GM23338 (cell line): ENCODE data around the gene GKN1. TPM values are rescaled to one million over a fixed set of nuclear protein-coding genes. Genes with fewer than 3 reads are reported as not detected.

Experiments used
- ATAC-seq: fragments of 200-7000 bp; cut with Tn5 transposase; 3 replicates; pipeline ENCODE4 v1.9.1; 2020
- DNase-seq: peaks from one replicate; pipeline ENCODE4 v3.0.0-alpha.2; 2015; ENCODE audit warnings: low spot score
- H2AFZ ChIP-seq: fragments of 200-600 bp; sonication (generic); 2 replicates; pipeline ENCODE4 v1.8.0; 2016; ENCODE audit warnings: antibody characterized with exemption, mild to moderate bottlenecking, moderate library complexity
- H3F3A ChIP-seq: fragments of 200-600 bp; sonication (generic); replicated peaks from 2 replicates; pipeline ENCODE4 v1.8.0; 2017; ENCODE audit warnings: antibody characterized with exemption, mixed run types, low read depth
- H3K27ac ChIP-seq: fragments of 200-600 bp; sonication (generic); 2 replicates; pipeline ENCODE4 v1.6.1; 2016; ENCODE audit warnings: low read depth
- H3K27me3 ChIP-seq: fragments of 200-600 bp; sonication (generic); 2 replicates; pipeline ENCODE4 v1.8.0; 2016; ENCODE audit warnings: mild to moderate bottlenecking, mixed run types, moderate library complexity; ENCODE audit not compliant: insufficient read depth
- H3K36me3 ChIP-seq: fragments of 200-600 bp; sonication (generic); 2 replicates; pipeline ENCODE4 v1.8.0; 2016; ENCODE audit warnings: mild to moderate bottlenecking; ENCODE audit not compliant: insufficient read depth
- H3K4me1 ChIP-seq: fragments of 200-600 bp; sonication (generic); 2 replicates; pipeline ENCODE4 v1.8.0; 2016; ENCODE audit warnings: mild to moderate bottlenecking, moderate library complexity; ENCODE audit not compliant: insufficient read depth
- H3K4me2 ChIP-seq: fragments of 200-600 bp; sonication (generic); 2 replicates; pipeline ENCODE4 v1.7.1; 2017; ENCODE audit warnings: mixed run types
- H3K4me3 ChIP-seq: fragments of 200-600 bp; sonication (generic); 2 replicates; pipeline ENCODE4 v1.6.1; 2016; ENCODE audit warnings: mixed run types
- H3K79me2 ChIP-seq: fragments of 200-600 bp; sonication (generic); replicated peaks from 2 replicates; pipeline ENCODE4 v1.8.0; 2017; ENCODE audit warnings: mild to moderate bottlenecking; ENCODE audit not compliant: insufficient read depth
- H3K9me2 ChIP-seq: fragments of 200-600 bp; sonication (generic); 2 replicates; pipeline ENCODE4 v1.8.0; 2017; ENCODE audit not compliant: insufficient read depth
- H4K20me1 ChIP-seq: fragments of 200-600 bp; sonication (generic); replicated peaks from 2 replicates; pipeline ENCODE4 v1.8.0; 2017; ENCODE audit warnings: mild to moderate bottlenecking; ENCODE audit not compliant: insufficient read depth
- H3K27ac Mint-ChIP-seq: 2 replicates; pipeline ENCODE4 v1.8.0; 2020; ENCODE audit warnings: inconsistent platforms, mild to moderate bottlenecking, moderate library complexity, mixed read lengths
- H3K27me3 Mint-ChIP-seq: 3 replicates; pipeline ENCODE4 v1.8.0; 2022; ENCODE audit warnings: low read depth, mild to moderate bottlenecking, moderate library complexity, mixed read lengths, inconsistent platforms; ENCODE audit not compliant: insufficient read depth, poor library complexity
- H3K36me3 Mint-ChIP-seq: 3 replicates; pipeline ENCODE4 v1.8.0; 2021; ENCODE audit warnings: low read depth, mild to moderate bottlenecking, inconsistent platforms, moderate library complexity, mixed read lengths
- H3K4me1 Mint-ChIP-seq: 3 replicates; pipeline ENCODE4 v1.8.0; 2020; ENCODE audit warnings: mild to moderate bottlenecking, inconsistent platforms, mixed read lengths
- H3K4me3 Mint-ChIP-seq: 3 replicates; pipeline ENCODE4 v1.8.0; 2021; ENCODE audit warnings: moderate library complexity, mild to moderate bottlenecking, inconsistent platforms, mixed read lengths
- H3K9me3 Mint-ChIP-seq: 3 replicates; pipeline ENCODE4 v1.8.0; 2020; ENCODE audit warnings: moderate library complexity, mild to moderate bottlenecking, inconsistent platforms, mixed read lengths
- CREB1 ChIP-seq: fragments of 250-450 bp; sonication (Bioruptor Pico); IDR thresholded peaks from 2 replicates; pipeline ENCODE4 v1.5.0; 2020; ENCODE audit warnings: low read depth, mild to moderate bottlenecking, moderate library complexity
- ETS1 ChIP-seq: IDR thresholded peaks from 2 replicates; pipeline ENCODE4 v1.6.1; 2016; ENCODE audit warnings: antibody characterized with exemption
- EZH2 ChIP-seq: fragments of 200-600 bp; sonication (generic); IDR thresholded peaks from one replicate; pipeline ENCODE4 v1.8.0; 2017; ENCODE audit warnings: antibody characterized with exemption, mild to moderate bottlenecking, low read depth; ENCODE audit not compliant: unreplicated experiment
- EZH2phosphoT487 ChIP-seq: fragments of 200-600 bp; sonication (generic); IDR thresholded peaks from one replicate; pipeline ENCODE4 v1.8.1; 2018; ENCODE audit warnings: antibody characterized with exemption; ENCODE audit not compliant: unreplicated experiment
- JUNB ChIP-seq: IDR thresholded peaks from one replicate; pipeline ENCODE4 v1.6.1; 2016; ENCODE audit warnings: antibody characterized with exemption; ENCODE audit not compliant: unreplicated experiment
- NANOG ChIP-seq: IDR thresholded peaks from 2 replicates; pipeline ENCODE4 v1.6.1; 2016; ENCODE audit warnings: antibody characterized with exemption, borderline replicate concordance
- POLR2AphosphoS5 ChIP-seq: IDR thresholded peaks from 2 replicates; pipeline ENCODE4 v1.6.1; 2016; ENCODE audit warnings: antibody characterized with exemption, low read depth
- REST ChIP-seq: IDR thresholded peaks from one replicate; pipeline ENCODE4 v1.6.1; 2018; ENCODE audit warnings: antibody characterized with exemption; ENCODE audit not compliant: unreplicated experiment
- STAT1 ChIP-seq: IDR thresholded peaks from one replicate; pipeline ENCODE4 v1.6.1; 2016; ENCODE audit warnings: antibody characterized with exemption; ENCODE audit not compliant: unreplicated experiment
- ZNF114 ChIP-seq: fragments of 250-450 bp; sonication (Bioruptor Pico); IDR thresholded peaks from 2 replicates; pipeline ENCODE4 v1.5.0; 2020; ENCODE audit warnings: mild to moderate bottlenecking, moderate library complexity
- ZNF331 ChIP-seq: fragments of 250-450 bp; sonication (Bioruptor Pico); IDR thresholded peaks from 2 replicates; pipeline ENCODE4 v1.5.0; 2020; ENCODE audit warnings: low read depth, mild to moderate bottlenecking, moderate library complexity
- ZNF462 ChIP-seq: fragments of 250-450 bp; sonication (Bioruptor Pico); IDR thresholded peaks from 2 replicates; pipeline ENCODE4 v1.5.0; 2020; ENCODE audit warnings: mild to moderate bottlenecking, moderate library complexity
- polyA plus RNA-seq: library from polyadenylated mRNA; unstranded; fragments of >200 nt; fragmentation: Nextera tagmentation; extraction: Ambion mirVana; gene quantifications from 2 replicates; pipeline ENCODE4 v1.2.1, GENCODE V29; 2016
- total RNA-seq: library from RNA; depleted of rRNA; stranded (reverse); fragments of >200 nt; shearing (Covaris generic); gene quantifications from 2 replicates; pipeline ENCODE4 v1.2.3, GENCODE V29; 2014
- TF ChIP-seq, protein P1 (sequence below), 2 experiments: fragments of 200-600 bp in 1 of 2; sonication (generic) in 1 of 2; conservative IDR thresholded peaks; 2 replicates each; pipeline versions ENCODE4 v1.5.1 to v1.6.1; 2016 to 2017; ENCODE audit warnings: antibody characterized with exemption in 2 of 2, low read depth in 2 of 2, mild to moderate bottlenecking in 2 of 2, moderate library complexity in 1 of 2

Gene GKN1
- total and polyA plus RNA-seq, 2 experiments from 2014 or later, result not detected

DNA sequence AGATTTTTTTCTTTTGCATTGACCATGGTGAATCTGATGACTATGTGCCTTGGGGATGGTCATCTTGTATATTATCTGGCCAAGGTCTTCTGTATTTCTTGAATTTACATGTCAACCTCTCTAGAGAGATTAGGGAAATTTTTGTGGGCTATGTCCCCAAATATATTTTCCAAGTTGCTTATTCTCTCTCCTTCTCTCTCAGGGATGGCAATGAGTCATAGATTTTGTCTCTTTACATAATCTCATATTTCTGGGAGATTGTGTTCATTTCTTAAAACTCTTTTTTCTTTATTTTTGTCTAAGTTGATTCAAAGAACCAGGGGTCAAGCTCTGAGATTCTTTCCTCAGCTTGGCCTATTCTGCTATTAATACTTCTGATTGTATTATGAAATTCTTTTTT, 31.6 kb upstream of the GKN1 start:
- Histone ChIP-seq H3K27ac (no peak overlapping the region), H3K4me1 (no peaks in the 10 kb centered on the region), H3K9me2 (no peaks in the 10 kb centered on the region), H4K20me1 (no peaks in the 10 kb centered on the region), H2AFZ (no peak overlapping the region), H3F3A (no peaks in the 10 kb centered on the region), H3K4me2 (no peak overlapping the region), H3K4me3 (no peak overlapping the region), H3K27me3 (peaks cover 9% of the 10 kb centered on the region; the same call in 1 of the 2 replicates), H3K36me3 (no peaks in the 10 kb centered on the region), H3K79me2 (no peaks in the 10 kb centered on the region)
- Mint-ChIP-seq H3K36me3 (no peaks in the 10 kb centered on the region), H3K9me3 (peaks cover 5% of the 10 kb centered on the region; the same call in 2 of the 3 replicates), H3K27ac (no peak overlapping the region), H3K4me1 (no peaks in the 10 kb centered on the region; the same call in 2 of the 3 replicates), H3K4me3 (no peak overlapping the region), H3K27me3 (no peaks in the 10 kb centered on the region)
- ATAC-seq, result no peak
- no peak for DNase-seq
- TF ChIP-seq REST, result no peak
- TF ChIP-seq JUNB, result no peak
- no peak for TF ChIP-seq ZNF331 (CRISPR knock-in tag)
- TF ChIP-seq STAT1, result no peak
- no peak for TF ChIP-seq EZH2
- no peak for TF ChIP-seq POLR2AphosphoS5
- TF ChIP-seq ETS1, result no peak
- TF ChIP-seq ZNF462 (CRISPR knock-in tag), result no peak
- TF ChIP-seq, protein P1, sequence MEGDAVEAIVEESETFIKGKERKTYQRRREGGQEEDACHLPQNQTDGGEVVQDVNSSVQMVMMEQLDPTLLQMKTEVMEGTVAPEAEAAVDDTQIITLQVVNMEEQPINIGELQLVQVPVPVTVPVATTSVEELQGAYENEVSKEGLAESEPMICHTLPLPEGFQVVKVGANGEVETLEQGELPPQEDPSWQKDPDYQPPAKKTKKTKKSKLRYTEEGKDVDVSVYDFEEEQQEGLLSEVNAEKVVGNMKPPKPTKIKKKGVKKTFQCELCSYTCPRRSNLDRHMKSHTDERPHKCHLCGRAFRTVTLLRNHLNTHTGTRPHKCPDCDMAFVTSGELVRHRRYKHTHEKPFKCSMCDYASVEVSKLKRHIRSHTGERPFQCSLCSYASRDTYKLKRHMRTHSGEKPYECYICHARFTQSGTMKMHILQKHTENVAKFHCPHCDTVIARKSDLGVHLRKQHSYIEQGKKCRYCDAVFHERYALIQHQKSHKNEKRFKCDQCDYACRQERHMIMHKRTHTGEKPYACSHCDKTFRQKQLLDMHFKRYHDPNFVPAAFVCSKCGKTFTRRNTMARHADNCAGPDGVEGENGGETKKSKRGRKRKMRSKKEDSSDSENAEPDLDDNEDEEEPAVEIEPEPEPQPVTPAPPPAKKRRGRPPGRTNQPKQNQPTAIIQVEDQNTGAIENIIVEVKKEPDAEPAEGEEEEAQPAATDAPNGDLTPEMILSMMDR (conservative IDR thresholded peaks at IDR 0.05; ENCODE audit: low read depth in 2 of 2), result no peak
- TF ChIP-seq EZH2phosphoT487, result no peak
- TF ChIP-seq ZNF114 (CRISPR knock-in tag), result no peak
- no peak for TF ChIP-seq CREB1 (CRISPR knock-in tag)
- no peak for TF ChIP-seq NANOG
